Head of caudate nucleus (tissue), 42 donors: ENCODE data around the gene CDKL1.

Experiments used
- DNase-seq, 42 donors: peaks; one replicate each; pipeline versions ENCODE4 v3.0.0 to v3.0.0-alpha.2; 2020 to 2021; ENCODE audit warnings: mixed read lengths in 7 of 42
- intact Hi-C: fragments of 100-400 bp; cut with DNase I; formaldehyde crosslinking; loops from one replicate; pipeline ENCODE4 v1.15.0; 2022

Gene CDKL1

DNA sequence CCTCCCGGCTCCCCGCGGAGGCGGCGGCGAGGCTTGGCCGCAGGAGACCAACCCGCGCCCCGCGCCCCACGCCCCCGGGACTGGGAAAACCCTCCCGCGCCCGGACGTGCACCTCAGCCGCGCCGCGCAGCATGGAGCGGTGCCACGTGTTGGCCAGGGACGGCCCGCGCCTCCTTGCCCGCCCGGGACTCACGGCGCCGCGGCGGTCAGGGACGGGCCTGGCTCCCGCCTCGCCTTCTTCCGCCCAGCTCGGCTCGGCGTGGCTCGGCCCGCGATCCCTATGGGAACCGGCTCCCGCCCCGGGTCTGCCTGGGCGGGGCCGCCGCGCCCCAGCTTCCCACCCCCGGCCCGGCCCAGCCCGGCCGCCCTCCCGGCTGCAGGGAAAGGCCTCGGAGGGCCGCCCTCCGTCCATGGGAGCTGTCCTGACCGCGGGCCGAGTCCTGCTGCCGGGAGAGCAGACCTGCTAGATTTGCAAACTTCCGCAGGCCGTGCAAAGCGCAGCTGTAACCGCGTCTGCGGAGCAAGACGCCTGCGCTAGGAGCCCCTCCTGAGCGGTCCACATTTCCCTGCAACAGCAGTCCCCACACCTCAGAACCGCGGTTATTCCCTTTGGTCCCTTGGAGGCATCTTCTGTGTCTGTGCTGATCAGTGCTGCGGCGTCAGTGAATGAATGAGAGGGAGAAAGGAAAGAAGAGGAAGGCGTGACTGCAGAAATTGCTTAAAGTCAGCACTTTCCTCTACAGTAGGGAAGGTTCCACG is at the start of gene CDKL1:
Gene CDKL1 (minus strand): TSS at position 251 of the 759 bp plus-strand sequence. CDS start 1,013 bp downstream, outside the sequence.
- DNase-seq: peak in 40 of 42 donors; percentile 15 to 75 (median 52)
- intact Hi-C loops: loop anchor here (10.0 kb wide), 2 partner anchors 52 to 82 kb away; partner anchors contain the start of genes DMAC2L and L2HGDH

GRCh38 chr14:50434528-50434927 is 37.8 kb upstream of the CDKL1 start:
- intact Hi-C loops: no loop called here
- no peak for DNase-seq

DNA sequence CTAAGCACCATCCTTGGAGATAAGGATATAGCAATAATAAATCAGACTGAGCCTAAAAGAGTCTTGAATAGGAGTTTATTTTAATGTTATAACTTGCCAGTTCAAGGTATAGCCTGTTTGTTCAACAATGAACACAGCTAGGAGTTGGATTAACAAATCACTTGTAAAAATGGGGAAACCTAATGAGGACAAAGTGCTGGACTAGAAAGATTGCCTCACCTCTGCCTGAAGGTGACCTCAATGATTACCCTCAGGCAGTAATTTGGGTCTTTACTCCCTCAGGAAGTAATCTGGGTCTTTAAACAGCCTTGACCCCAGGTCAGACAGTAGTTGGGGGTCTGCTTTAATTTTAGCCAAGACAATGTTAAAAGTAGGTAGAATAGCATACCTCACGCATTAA is 35.5 kb upstream of the CDKL1 start:
- no peak for DNase-seq
- intact Hi-C loops: no loop called here

- intact Hi-C loops: no loop called here
- DNase-seq: no peak
Observed at GRCh38 chr14:50425816-50426215, 29.1 kb upstream of the CDKL1 start.

DNA sequence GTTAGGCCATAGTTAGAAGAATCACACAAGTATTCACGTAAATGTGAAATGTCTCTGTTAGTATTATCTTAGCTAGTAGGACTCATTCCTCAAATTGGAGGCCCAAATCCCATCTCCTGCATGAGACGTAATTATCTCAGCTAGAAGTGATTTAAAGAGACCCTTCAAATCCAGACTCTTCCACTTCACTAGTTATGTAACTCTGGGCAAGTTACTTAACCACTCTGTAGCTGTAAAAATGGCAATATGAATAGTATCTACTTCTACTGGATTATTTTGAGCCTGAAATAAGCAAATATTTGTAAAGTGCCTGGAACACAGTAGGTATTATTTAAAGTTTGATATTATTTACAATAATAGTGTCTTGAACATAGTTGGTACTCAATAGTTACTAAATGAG is 28.4 kb upstream of the CDKL1 start:
- intact Hi-C loops: no loop called here
- no peak for DNase-seq

GRCh38 chr14:50423529-50423928 is 26.8 kb upstream of the CDKL1 start:
- intact Hi-C loops: no loop called here

DNA sequence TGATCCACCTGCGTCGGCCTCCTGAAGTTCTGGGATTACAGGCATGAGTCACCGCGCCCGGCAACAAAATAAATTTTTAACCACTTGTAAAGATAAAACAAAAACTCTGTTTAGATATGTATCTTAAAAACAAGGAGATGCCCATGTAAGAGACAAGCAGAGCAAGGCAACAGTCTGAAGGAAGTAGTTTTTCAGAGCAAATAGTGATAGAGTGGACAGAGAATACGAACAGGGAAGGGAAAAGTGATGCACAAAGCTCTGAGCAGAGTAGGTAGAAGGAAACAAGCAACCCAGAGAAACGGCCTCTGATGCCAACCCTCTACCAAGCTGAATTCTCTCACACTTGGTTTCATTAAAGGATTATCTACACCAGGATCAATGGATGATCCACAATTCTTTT is 24.8 kb upstream of the CDKL1 start:
- intact Hi-C loops: no loop called here
- DNase-seq: no peak

More at GRCh38 chr14:50423529-50423928, 26.8 kb upstream of the CDKL1 start:
- no peak for DNase-seq

GRCh38 chr14:50417853-50418252 is 21.2 kb upstream of the CDKL1 start:
- no peak for DNase-seq

GRCh38 chr14:50410921-50411320 is 14.2 kb upstream of the CDKL1 start:
- intact Hi-C loops: no loop called here
- no peak for DNase-seq

More at GRCh38 chr14:50417853-50418252, 21.2 kb upstream of the CDKL1 start:
- intact Hi-C loops: no loop called here

DNA sequence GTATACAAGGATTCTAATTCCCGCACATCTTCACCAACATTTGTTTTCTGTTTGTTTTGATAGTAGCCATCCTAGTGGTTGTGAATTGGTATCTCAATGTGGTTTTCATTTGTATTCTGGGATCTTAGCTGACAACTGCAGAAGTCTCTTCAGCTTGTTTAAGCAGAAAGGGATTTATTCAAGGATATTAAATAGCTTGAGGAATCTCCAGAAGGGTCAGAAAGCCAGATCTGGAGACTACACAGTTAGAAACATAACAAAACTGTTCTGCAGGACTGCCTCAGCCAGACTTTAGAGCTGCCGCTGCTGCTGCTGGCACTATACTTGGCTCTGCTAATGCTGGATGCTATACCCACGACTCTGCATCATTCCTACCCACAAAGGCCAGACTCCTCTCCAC is 13.4 kb upstream of the CDKL1 start:
- intact Hi-C loops: no loop called here
- no peak for DNase-seq

DNA sequence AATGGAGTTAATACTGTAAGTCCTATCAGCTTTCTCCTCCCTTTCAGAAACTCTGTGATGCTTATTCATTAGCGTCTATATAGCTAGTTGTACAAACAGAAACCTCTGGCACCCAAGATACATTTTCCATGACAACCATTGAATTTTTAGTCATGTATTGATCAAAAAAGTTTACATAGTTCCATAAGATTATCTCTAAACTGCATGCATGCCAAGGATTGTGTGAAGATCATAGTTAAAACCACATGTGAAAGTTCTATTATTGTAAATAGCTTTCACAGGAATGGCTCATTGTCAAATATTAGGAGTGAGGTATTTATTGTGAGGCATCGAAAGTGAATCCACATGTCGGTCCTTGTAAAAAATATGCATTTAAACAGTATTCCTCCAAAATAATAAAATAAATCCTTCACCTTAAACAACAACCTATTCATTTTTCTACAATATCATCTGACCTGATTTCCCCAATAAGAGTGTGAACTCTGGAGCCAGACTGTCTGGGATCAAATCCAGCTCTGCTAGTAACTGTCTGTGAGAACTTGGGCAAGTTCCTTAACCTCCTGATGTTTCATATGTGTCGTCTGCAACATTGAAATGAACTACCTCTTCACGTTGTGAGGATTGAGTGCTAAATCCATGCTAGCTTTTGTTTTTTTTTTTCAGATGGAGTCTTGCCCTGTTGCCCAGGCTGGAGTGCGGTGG is 10.6 kb upstream of the CDKL1 start:
- intact Hi-C loops: loop anchor here (10.0 kb wide), 1 partner anchor 118 kb away; no protein-coding TSS in a partner anchor
- no peak for DNase-seq

DNA sequence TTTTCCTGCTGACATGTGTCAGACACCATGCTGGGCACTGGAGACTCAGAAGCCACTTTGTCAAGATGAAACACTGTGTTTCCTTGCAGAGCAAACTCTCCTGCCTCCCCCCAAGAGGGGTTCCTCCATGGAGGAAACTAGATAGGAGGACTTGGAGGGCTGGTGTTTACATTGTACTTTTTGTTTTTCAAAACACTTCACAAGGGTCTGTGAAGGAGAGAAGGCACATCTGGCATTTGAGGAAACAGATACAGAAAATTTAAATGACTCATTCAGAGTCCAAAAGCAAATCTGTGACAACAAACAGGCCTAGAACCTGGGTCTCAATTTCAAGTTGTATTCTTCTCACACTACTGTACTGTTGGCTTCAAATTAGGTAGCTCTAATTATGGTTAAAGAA is 6.7 kb upstream of the CDKL1 start:
- intact Hi-C loops: loop anchor here (10.0 kb wide), 1 partner anchor 121 kb away; no protein-coding TSS in a partner anchor
- DNase-seq: no peak

DNA sequence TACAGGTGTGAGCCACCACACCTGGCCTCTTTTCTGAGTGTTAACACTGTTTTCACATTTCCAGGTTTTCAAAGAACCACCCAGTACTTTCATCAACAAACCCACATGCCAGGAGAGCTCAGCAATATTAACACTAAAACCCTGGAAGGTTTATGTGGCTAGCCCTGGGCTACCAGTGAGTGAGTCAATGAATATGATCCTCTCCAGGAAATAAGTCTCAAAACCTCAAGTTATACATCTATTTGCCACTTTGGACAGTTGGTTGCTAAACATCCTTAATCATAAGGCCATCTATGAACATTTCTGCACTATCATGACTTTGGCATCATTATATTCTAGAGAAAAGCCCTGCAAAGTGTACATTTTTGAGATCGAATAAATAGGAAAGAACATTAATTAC is 6.3 kb upstream of the CDKL1 start:
- intact Hi-C loops: loop anchor here (10.0 kb wide), 1 partner anchor 122 kb away; no protein-coding TSS in a partner anchor

GRCh38 chr14:50400461-50400860 is 3.8 kb upstream of the CDKL1 start:
- DNase-seq: peak in 1 of 42 donors; percentile 20
- intact Hi-C loops: loop anchor here (10.0 kb wide), 1 partner anchor 124 kb away; no protein-coding TSS in a partner anchor

More for the DNA sequence above, 6.3 kb upstream of the CDKL1 start:
- DNase-seq: no peak

DNA sequence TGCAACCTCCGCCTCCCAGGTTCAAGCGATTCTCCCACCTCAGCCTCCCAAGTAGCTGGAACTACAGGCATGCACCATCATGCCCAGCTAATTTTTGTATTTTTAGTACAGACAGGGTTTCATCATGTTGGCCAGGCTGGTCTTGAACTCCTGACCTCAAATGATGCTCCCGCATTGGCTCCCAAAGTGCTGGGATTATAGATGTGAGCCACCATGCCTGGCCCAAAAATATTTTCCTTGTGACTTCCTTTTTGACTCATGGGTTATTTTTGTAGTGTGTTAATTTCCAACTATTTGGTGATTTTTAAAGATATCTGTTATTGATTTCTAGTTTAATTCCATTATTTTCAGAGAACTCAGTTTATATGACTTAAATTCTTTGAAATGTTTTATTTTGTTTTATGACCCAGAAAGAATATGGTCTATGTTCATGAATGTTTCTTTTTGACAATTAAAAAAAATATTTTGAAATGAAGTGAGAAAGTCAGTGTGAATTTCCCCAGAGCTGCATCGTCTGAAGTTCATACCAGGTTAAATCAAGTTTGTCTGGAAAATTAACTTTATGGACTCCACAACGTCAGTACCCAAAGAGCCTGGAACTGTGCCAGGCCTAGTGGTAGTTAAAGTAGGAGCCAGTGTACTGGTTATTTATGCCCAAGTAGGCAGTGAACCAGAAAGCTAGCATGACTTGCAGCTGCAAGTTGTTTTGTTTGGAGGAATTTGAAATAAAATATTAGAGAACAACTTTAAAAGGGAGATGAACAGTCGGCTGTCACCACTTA is 2.8 kb upstream of the CDKL1 start:
- peak in 6 of 42 donors; percentile 7 to 55 (median 19) for DNase-seq
- intact Hi-C loops: loop anchor here (10.0 kb wide), 3 partner anchors 55 to 125 kb away; partner anchors contain the start of genes DMAC2L and L2HGDH

DNA sequence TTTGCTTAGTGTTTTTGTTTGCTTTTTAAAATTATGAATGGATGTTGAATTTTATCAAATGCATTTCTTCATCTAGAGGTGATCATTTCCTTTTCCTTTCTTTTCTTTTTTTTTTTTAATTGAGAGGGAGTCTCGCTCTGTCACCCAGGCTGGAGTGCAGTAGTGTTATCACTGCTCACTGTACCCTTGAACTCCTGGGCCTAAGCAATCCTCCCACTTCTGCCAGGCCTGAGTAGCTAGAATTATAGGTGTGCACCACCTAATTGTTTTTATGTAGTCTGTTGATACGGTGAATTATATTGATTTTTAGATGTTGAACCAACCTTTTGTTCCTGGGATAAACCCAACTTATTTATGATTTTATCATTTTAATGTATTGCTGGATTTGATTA is 1.5 kb upstream of the CDKL1 start:
- peak in 1 of 42 donors; percentile 15 for DNase-seq

GRCh38 chr14:50397390-50398188 is 908 bp upstream of the CDKL1 start:
- intact Hi-C loops: loop anchor here (10.0 kb wide), 2 partner anchors 53 to 83 kb away; partner anchors contain the start of genes DMAC2L and L2HGDH
- DNase-seq: peak in 24 of 42 donors; percentile 8 to 67 (median 24)

More for the DNA sequence above, 1.5 kb upstream of the CDKL1 start:
- intact Hi-C loops: loop anchor here (10.0 kb wide), 2 partner anchors 53 to 83 kb away; partner anchors contain the start of genes DMAC2L and L2HGDH

- peak in 8 of 42 donors; percentile 6 to 43 (median 18) for DNase-seq
Observed at GRCh38 chr14:50395448-50395847, 1.2 kb downstream of the CDKL1 start.

More at GRCh38 chr14:50395448-50395847, 1.2 kb downstream of the CDKL1 start:
- intact Hi-C loops: loop anchor here (10.0 kb wide), 2 partner anchors 51 to 81 kb away; partner anchors contain the start of genes DMAC2L and L2HGDH
